HG03439 (cell line): ENCODE data around the gene AK2.
"Not testable (repeated sequence)": the region's sequence is repeated elsewhere in the genome, so short reads cannot be mapped to it uniquely, and the experiment has no call there.

Experiments used
- ATAC-seq: cut with Tn5 transposase; IDR thresholded peaks from one replicate; pipeline ENCODE4 v1.9.1; 2021; ENCODE audit warnings: mild to moderate bottlenecking, moderate library complexity; ENCODE audit not compliant: unreplicated experiment

AK2 gene

GRCh38 chr1:33055210-33056008 lies 18.7 kb upstream of the AK2 start:
- ATAC-seq, result no peak

- no peak for ATAC-seq
Observed at GRCh38 chr1:33050221-33051076, 13.8 kb upstream of the AK2 start.

- ATAC-seq, result no peak
Observed at GRCh38 chr1:33049371-33049770, 12.7 kb upstream of the AK2 start.

GRCh38 chr1:33048426-33048825 lies 11.7 kb upstream of the AK2 start:
- ATAC-seq, result no peak

- no peak for ATAC-seq
Observed at GRCh38 chr1:33047839-33048305, 11.2 kb upstream of the AK2 start.

GRCh38 chr1:33047290-33047689 lies 10.6 kb upstream of the AK2 start:
- no peak for ATAC-seq

GRCh38 chr1:33046234-33046633 lies 9.6 kb upstream of the AK2 start:
- not testable (repeated sequence) for ATAC-seq

GRCh38 chr1:33045814-33046213 lies 9.1 kb upstream of the AK2 start:
- ATAC-seq, result no peak

GRCh38 chr1:33045246-33045645 lies 8.6 kb upstream of the AK2 start:
- ATAC-seq, result no peak

- no peak for ATAC-seq
Observed at GRCh38 chr1:33043267-33044092, 6.8 kb upstream of the AK2 start.

- ATAC-seq, result no peak
Observed at GRCh38 chr1:33042831-33043230, 6.1 kb upstream of the AK2 start.

- no peak for ATAC-seq
Observed at GRCh38 chr1:33041026-33041425, 4.3 kb upstream of the AK2 start.

GRCh38 chr1:33039840-33040239 lies 3.2 kb upstream of the AK2 start:
- ATAC-seq, result no peak

GRCh38 chr1:33036051-33036525 lies 595 bp downstream of the AK2 start:
- ATAC-seq, result peak; percentile 7

GRCh38 chr1:33032126-33032869 lies 4.4 kb downstream of the AK2 start:
- ATAC-seq, result no peak

GRCh38 chr1:33031506-33031905 lies 5.2 kb downstream of the AK2 start:
- ATAC-seq, result no peak

GRCh38 chr1:33030575-33030974 lies 6.1 kb downstream of the AK2 start:
- no peak for ATAC-seq

- no peak for ATAC-seq
Observed at GRCh38 chr1:33029921-33030320, 6.8 kb downstream of the AK2 start.

- ATAC-seq, result no peak
Observed at GRCh38 chr1:33029209-33029608, 7.5 kb downstream of the AK2 start.

- no peak for ATAC-seq
Observed at GRCh38 chr1:33025761-33026160, 10.9 kb downstream of the AK2 start.
